Measurements from ENCODE around the gene IMMP2L.

The IMMP2L gene

DNA sequence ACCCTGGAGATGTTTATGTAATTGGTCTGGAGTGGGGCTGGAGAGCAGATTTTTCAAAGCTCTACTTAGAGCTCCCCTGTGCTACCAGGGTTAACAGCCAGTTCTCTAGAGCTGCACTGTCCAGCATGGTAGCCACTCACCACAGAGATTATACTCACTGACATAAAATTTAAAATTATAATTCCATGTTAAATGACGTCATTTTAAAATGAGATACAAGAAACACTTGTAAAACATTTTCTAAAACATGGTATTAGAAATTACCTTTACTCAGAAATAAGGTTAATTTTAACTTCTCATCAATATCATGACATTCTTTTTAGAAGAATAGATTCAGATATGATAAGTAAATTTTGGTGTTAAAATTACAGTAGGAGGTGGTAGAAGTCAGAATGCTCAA is 777.5 kb downstream of the IMMP2L start:
- TF ChIP-seq, protein P1, sequence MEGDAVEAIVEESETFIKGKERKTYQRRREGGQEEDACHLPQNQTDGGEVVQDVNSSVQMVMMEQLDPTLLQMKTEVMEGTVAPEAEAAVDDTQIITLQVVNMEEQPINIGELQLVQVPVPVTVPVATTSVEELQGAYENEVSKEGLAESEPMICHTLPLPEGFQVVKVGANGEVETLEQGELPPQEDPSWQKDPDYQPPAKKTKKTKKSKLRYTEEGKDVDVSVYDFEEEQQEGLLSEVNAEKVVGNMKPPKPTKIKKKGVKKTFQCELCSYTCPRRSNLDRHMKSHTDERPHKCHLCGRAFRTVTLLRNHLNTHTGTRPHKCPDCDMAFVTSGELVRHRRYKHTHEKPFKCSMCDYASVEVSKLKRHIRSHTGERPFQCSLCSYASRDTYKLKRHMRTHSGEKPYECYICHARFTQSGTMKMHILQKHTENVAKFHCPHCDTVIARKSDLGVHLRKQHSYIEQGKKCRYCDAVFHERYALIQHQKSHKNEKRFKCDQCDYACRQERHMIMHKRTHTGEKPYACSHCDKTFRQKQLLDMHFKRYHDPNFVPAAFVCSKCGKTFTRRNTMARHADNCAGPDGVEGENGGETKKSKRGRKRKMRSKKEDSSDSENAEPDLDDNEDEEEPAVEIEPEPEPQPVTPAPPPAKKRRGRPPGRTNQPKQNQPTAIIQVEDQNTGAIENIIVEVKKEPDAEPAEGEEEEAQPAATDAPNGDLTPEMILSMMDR (IDR thresholded peaks at IDR 0.05; ENCODE audit: low read depth, low read length) = no peak
- Histone ChIP-seq H3K27me3 (no peaks in the 10 kb centered on the region), H3K36me3 (no peaks in the 10 kb centered on the region), H3K4me3 (ENCODE audit: low read depth, low read length) (no peak overlapping the region), H3K9me3 (no peaks in the 10 kb centered on the region), H3K4me1 (peaks cover 15% of the 10 kb centered on the region)
- DNase-seq = no peak

DNA sequence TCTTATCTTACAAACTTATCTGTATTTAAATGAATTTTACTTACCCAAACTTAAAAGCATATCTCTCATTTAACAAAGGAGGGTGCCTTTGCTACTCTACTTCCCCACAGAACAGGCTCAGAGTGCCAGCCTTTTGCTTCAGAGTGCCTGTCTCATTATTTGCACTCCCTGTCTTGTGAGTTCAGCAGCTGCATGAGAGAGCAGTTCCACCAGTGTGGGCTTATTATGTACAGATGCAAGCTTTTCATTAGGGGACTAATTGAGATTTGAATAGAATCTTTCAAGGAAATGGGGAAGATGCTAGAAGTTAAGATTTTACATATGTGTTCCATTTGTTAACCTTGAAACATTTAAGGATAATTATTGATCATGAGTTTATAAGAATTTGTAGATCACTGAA is 781.6 kb downstream of the IMMP2L start:
- no peaks in the 10 kb centered on the region for H3K27me3 ChIP-seq
- H3K9me3 ChIP-seq = no peaks in the 10 kb centered on the region
- no peak for DNase-seq
- TF ChIP-seq, protein P1 (IDR thresholded peaks at IDR 0.05; ENCODE audit: low read depth, low read length) = no peak
- H3K36me3 ChIP-seq = no peaks in the 10 kb centered on the region
- H3K4me1 ChIP-seq = peaks cover 9% of the 10 kb centered on the region
- H3K4me3 ChIP-seq (ENCODE audit: low read depth, low read length) = no peak overlapping the region

DNA sequence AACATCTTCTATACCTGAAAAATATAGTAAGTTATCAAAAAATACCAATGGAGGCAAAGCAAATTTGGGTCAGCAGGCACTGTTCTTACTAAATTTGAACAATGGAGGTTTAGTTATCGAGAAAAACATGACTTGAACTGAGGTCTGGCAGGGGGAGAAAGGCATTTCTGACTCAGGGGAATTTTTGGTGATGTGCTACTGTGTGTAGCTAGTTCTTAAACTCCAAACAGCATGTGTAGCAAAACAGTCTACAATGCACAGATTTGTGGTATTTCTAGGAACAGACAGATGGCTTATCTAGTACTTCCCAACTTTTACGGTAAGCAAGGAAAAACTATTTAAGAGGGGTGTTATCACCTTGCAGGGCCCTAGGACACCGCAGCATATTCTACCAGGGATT is 783.0 kb downstream of the IMMP2L start:
- Histone ChIP-seq H3K27me3 (no peaks in the 10 kb centered on the region), H3K36me3 (no peaks in the 10 kb centered on the region), H3K4me3 (ENCODE audit: low read depth, low read length) (no peak overlapping the region), H3K9me3 (no peaks in the 10 kb centered on the region), H3K4me1 (peaks cover 7% of the 10 kb centered on the region)
- no peak for DNase-seq
- TF ChIP-seq, protein P1 (IDR thresholded peaks at IDR 0.05; ENCODE audit: low read depth, low read length) = no peak

DNA sequence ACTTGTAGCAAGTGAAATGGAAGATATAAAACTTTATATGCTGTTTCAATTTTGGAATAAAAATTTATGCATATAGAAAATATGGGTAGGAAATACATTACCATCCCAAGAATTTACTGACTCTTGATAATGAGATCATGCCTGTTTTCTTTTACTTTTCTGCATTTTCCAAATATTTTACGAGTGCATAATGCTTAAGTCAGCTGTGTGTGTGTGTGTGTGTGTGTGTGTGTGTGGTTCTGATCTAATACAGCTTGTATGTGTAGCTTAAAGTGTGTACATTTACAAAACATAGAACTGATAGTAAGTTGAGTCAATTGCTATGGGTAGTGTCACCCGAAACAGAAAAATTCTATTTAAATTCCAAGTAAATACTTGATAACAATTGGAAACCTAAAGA is 787.2 kb downstream of the IMMP2L start:
- Histone ChIP-seq H3K4me1 (no peaks in the 10 kb centered on the region; the same call in 1 of the 2 replicates), H3K27me3 (no peaks in the 10 kb centered on the region), H3K9me3 (no peaks in the 10 kb centered on the region), H3K36me3 (no peaks in the 10 kb centered on the region), H3K4me3 (ENCODE audit: low read depth, low read length) (no peak overlapping the region)
- no peak for DNase-seq
- TF ChIP-seq, protein P1 (IDR thresholded peaks at IDR 0.05; ENCODE audit: low read depth, low read length) = no peak

DNA sequence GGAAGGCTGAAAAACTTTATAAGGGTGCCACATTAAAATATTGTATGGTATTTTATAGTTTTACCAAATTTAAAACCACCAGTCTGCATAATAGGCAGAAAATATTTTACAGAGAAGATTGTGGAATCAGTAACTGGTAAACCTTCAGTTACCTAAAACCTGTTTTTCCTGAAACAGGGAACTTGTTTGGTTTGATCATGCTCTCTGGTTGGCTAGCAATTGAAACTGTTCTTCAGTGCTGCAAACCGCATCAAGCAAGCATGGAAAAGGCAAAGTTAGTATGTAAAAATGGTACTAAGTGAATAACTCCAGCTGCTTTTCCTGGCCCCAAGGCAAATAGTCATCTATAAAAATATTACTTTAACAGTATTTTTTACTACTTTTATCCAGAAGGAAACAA is 788.2 kb downstream of the IMMP2L start:
- Histone ChIP-seq H3K4me1 (no peaks in the 10 kb centered on the region), H3K27me3 (no peaks in the 10 kb centered on the region), H3K9me3 (no peaks in the 10 kb centered on the region), H3K4me3 (ENCODE audit: low read depth, low read length) (no peak overlapping the region), H3K36me3 (no peaks in the 10 kb centered on the region)
- TF ChIP-seq, protein P1 (IDR thresholded peaks at IDR 0.05; ENCODE audit: low read depth, low read length) = no peak
- DNase-seq = no peak

DNA sequence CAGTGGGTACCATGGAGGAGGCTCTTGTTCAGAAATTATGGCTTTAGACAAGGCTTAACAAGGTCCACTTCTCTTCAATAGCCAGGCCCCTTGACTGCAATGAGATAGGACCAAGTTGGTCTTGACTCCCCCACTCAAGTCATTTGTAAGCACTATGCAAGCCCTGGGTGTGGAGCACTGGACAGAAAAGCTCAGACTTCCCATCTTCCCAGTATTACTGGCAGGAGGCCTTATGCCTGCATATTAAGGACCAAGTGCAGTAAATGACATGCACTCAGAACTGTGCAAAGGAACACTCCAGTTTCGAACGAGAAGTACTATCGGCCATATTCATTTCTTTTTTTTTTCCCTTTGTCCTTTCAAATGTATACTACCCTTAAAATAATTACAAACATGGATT is 789.7 kb downstream of the IMMP2L start:
- H3K36me3 ChIP-seq = no peaks in the 10 kb centered on the region
- TF ChIP-seq, protein P1 (IDR thresholded peaks at IDR 0.05; ENCODE audit: low read depth, low read length) = no peak
- H3K4me3 ChIP-seq (ENCODE audit: low read depth, low read length) = no peak overlapping the region
- DNase-seq = no peak
- H3K9me3 ChIP-seq = no peaks in the 10 kb centered on the region
- H3K4me1 ChIP-seq = no peaks in the 10 kb centered on the region
- no peaks in the 10 kb centered on the region for H3K27me3 ChIP-seq

Data from BE2C (cell line).